ENCODE data around the gene LBX1.

The LBX1 gene, protein sequence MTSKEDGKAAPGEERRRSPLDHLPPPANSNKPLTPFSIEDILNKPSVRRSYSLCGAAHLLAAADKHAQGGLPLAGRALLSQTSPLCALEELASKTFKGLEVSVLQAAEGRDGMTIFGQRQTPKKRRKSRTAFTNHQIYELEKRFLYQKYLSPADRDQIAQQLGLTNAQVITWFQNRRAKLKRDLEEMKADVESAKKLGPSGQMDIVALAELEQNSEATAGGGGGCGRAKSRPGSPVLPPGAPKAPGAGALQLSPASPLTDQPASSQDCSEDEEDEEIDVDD
- total RNA-seq, result 0 reads per million in 3 donors

DNA sequence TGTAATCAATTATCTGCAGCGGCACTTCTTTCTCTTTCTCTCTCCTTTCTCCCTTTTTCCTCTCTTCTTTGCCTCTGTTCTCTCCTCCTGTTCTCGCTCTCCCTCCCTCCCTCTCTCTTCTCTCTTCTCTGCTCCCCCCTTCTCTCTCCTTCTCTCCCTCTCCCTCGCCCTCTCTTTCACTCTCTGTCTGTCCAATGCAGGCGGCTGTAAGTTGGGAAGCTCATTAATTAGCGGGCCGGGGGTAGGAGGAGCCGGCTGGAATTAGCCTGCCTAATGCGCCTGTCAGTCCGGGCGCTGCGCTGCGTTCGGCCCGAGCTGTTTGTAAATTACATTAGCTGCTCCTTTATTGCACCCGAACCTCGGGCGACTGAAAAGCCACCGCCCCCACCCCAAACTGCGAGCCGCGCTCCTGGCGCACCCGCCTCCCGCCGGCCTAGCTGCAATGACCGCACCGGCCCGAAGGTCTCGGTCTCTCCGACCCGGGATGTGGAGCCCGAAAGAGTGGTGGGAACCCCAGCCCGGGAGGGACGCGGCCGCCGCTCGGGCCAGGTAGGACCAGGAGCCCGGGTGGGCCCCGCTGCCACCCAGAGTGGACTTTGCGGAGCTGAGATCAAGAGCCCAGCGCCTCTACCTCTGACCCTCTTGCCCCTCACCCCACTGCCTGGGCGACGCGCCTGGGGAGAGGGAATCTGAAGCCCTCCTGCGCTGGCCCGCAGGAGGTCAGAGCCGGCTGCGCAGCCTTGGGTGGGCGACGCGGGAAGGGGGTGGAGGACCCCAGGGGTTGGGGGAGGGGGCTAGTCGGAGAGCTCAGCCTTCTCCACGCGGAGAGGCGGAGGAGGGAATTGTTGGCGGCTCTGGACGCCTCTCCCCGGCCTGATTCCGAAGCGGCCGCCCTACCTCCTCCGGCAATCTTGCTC, at the start of gene LBX1:
TSS of gene LBX1 (minus strand) at position 198 of the 917 bp plus-strand sequence. CDS start 648 bp downstream, outside the sequence.
- H3K9me3 ChIP-seq (ENCODE audit: control insufficient read depth, low read length), result no peaks in the 10 kb centered on the region
- H3K27ac ChIP-seq (ENCODE audit: insufficient read depth, low read length, poor library complexity, severe bottlenecking), result no peak within 1 kb of the TSS
- no peak for DNase-seq
- peaks cover 89% of the 10 kb centered on the region for H3K27me3 ChIP-seq (replicated peaks; ENCODE audit: control insufficient read depth, insufficient read depth, low read length, poor library complexity, severe bottlenecking)
- H3K36me3 ChIP-seq (ENCODE audit: control insufficient read depth, insufficient read depth, low read length), result no peaks in the 10 kb centered on the region
- H3K4me3 ChIP-seq (ENCODE audit: insufficient read depth, low read depth, low read length, poor library complexity, severe bottlenecking), result no peak within 1 kb of the TSS
- peaks cover 53% of the 10 kb centered on the region for H3K4me1 ChIP-seq (ENCODE audit: control insufficient read depth, insufficient read depth, low read length, poor library complexity, severe bottlenecking)

DNA sequence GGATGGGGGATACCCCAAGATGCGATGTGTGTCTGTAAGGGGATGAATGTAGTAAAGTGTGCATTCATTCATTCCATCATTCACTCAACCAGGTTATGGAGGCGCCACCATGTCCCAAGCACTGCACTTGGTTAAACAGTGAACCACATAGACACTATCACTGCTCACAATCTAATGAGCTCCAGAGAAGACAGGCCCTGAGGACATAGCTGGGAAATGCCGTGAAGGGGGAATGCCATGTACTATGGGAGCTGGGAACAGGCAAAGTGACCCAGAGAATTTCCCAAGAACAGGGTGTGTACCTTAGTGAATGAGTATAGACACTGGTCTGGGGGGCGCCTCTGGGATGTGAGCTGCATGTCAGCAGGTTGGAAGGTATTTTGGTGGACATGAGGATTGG, 44.5 kb upstream of the LBX1 start:
- no peak for DNase-seq
- Histone ChIP-seq H3K4me1 (ENCODE audit: control insufficient read depth, insufficient read depth, low read length, poor library complexity, severe bottlenecking) (no peaks in the 10 kb centered on the region), H3K9me3 (ENCODE audit: control insufficient read depth, low read length) (no peaks in the 10 kb centered on the region), H3K27me3 (replicated peaks; ENCODE audit: control insufficient read depth, insufficient read depth, low read length, poor library complexity, severe bottlenecking) (no peaks in the 10 kb centered on the region), H3K4me3 (ENCODE audit: insufficient read depth, low read depth, low read length, poor library complexity, severe bottlenecking) (no peak overlapping the region), H3K36me3 (ENCODE audit: control insufficient read depth, insufficient read depth, low read length) (no peaks in the 10 kb centered on the region), H3K27ac (ENCODE audit: insufficient read depth, low read length, poor library complexity, severe bottlenecking) (no peak overlapping the region)

DNA sequence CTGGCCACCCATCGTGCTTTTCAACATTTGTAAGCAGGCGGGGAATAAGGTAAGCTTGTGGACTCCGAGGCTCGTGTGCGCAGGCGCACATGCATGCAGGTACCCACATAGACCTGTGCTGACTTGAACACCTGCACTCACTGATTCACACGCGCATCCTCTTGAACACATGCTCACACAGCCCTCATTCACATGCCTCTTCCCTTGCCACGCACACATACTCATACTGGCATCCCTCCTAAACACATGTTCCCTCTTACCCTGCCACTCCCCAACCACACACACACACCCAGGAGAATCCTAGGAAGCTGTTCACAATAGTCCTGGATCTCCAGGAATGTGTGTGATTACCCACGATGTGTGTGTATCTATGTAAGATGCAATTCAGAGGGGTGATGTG, 44.1 kb upstream of the LBX1 start:
- H3K9me3 ChIP-seq (ENCODE audit: control insufficient read depth, low read length), result no peaks in the 10 kb centered on the region
- no peak for DNase-seq
- no peaks in the 10 kb centered on the region for H3K4me1 ChIP-seq (ENCODE audit: control insufficient read depth, insufficient read depth, low read length, poor library complexity, severe bottlenecking)
- H3K4me3 ChIP-seq (ENCODE audit: insufficient read depth, low read depth, low read length, poor library complexity, severe bottlenecking), result no peak overlapping the region
- H3K36me3 ChIP-seq (ENCODE audit: control insufficient read depth, insufficient read depth, low read length), result no peaks in the 10 kb centered on the region
- H3K27me3 ChIP-seq (replicated peaks; ENCODE audit: control insufficient read depth, insufficient read depth, low read length, poor library complexity, severe bottlenecking), result no peaks in the 10 kb centered on the region
- H3K27ac ChIP-seq (ENCODE audit: insufficient read depth, low read length, poor library complexity, severe bottlenecking), result no peak overlapping the region

DNA sequence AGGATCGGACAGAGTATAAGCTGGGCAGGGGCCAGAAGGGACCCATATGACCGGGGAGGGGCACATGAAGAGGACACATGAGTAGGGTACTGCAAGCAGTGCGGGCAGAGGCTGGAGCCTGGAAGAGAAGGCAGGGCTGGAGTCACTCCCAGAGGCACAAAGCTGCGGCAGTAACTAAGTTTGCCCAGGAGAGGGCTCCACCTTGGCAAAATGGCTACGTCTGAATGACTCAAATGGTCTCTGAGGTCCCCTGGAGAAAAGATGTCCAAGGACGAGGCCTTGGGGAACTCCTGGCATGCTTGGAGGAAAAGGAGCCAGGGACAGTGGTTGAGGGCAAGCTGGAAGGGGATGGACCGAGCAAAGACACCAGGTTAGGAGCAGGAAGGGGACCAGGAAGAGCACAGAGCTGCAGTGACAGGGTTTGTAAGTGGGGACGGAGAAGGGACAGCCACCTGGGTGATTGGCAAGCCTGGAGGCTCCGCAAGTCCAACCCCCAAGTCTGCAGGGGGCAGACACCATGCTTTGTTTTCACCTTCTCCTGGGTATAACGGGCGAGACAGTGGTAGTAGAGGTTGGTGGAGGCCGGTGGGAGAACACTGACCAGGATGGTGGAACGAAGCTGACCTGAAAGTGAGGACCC, 43.1 kb upstream of the LBX1 start:
- DNase-seq, result peak; percentile 5 to 28 (median 20)
- Histone ChIP-seq H3K27ac (ENCODE audit: insufficient read depth, low read length, poor library complexity, severe bottlenecking) (no peak overlapping the region), H3K9me3 (ENCODE audit: control insufficient read depth, low read length) (no peaks in the 10 kb centered on the region), H3K27me3 (replicated peaks; ENCODE audit: control insufficient read depth, insufficient read depth, low read length, poor library complexity, severe bottlenecking) (no peaks in the 10 kb centered on the region), H3K4me1 (ENCODE audit: control insufficient read depth, insufficient read depth, low read length, poor library complexity, severe bottlenecking) (no peaks in the 10 kb centered on the region), H3K4me3 (ENCODE audit: insufficient read depth, low read depth, low read length, poor library complexity, severe bottlenecking) (no peak overlapping the region), H3K36me3 (ENCODE audit: control insufficient read depth, insufficient read depth, low read length) (no peaks in the 10 kb centered on the region)

DNA sequence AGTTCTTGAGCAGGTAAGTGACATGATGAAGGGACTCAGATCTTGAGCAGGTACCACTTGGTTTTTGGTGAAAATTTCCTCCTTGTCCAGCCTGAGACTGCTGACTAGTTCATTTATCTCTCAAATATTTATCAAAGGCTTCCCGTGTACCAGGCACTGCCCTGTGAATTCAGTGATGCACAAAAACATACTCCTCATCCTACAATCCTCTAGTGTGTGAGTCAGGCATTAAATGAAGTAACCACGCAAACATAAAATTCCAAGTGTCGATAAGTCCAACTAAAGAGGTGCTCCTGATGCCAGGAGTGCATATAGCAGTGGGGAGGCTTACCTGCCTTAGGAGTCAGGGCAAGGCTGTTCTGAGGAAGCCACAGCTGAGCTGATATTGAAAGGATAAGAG, 41.5 kb upstream of the LBX1 start:
- Histone ChIP-seq H3K27ac (ENCODE audit: insufficient read depth, low read length, poor library complexity, severe bottlenecking) (no peak overlapping the region), H3K36me3 (ENCODE audit: control insufficient read depth, insufficient read depth, low read length) (no peaks in the 10 kb centered on the region), H3K4me3 (ENCODE audit: insufficient read depth, low read depth, low read length, poor library complexity, severe bottlenecking) (no peak overlapping the region), H3K9me3 (ENCODE audit: control insufficient read depth, low read length) (no peaks in the 10 kb centered on the region), H3K4me1 (ENCODE audit: control insufficient read depth, insufficient read depth, low read length, poor library complexity, severe bottlenecking) (no peaks in the 10 kb centered on the region), H3K27me3 (replicated peaks; ENCODE audit: control insufficient read depth, insufficient read depth, low read length, poor library complexity, severe bottlenecking) (no peaks in the 10 kb centered on the region)
- no peak for DNase-seq

DNA sequence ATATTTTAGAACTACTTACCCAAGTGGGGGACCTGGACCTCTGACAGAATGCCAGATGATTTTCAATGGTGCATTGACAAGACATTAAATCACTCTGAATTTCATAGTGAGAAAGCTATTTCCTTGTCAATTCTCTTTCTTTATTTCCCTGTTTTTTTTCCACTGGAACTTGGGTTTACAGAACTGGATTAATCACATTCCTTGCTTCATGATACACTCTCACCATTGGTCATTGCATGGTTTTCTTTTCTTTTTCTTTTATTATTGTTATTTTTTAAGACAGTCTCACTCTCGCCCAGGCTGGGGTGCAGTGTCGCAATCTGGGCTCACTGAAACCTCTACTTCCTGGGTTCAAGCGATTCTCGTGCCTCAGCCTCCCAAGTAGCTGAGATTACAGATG, 38.5 kb upstream of the LBX1 start:
- Histone ChIP-seq H3K27me3 (replicated peaks; ENCODE audit: control insufficient read depth, insufficient read depth, low read length, poor library complexity, severe bottlenecking) (no peaks in the 10 kb centered on the region), H3K27ac (ENCODE audit: insufficient read depth, low read length, poor library complexity, severe bottlenecking) (no peak overlapping the region), H3K4me3 (ENCODE audit: insufficient read depth, low read depth, low read length, poor library complexity, severe bottlenecking) (no peak overlapping the region), H3K4me1 (ENCODE audit: control insufficient read depth, insufficient read depth, low read length, poor library complexity, severe bottlenecking) (no peaks in the 10 kb centered on the region), H3K9me3 (ENCODE audit: control insufficient read depth, low read length) (no peaks in the 10 kb centered on the region), H3K36me3 (ENCODE audit: control insufficient read depth, insufficient read depth, low read length) (no peaks in the 10 kb centered on the region)
- DNase-seq, result no peak

DNA sequence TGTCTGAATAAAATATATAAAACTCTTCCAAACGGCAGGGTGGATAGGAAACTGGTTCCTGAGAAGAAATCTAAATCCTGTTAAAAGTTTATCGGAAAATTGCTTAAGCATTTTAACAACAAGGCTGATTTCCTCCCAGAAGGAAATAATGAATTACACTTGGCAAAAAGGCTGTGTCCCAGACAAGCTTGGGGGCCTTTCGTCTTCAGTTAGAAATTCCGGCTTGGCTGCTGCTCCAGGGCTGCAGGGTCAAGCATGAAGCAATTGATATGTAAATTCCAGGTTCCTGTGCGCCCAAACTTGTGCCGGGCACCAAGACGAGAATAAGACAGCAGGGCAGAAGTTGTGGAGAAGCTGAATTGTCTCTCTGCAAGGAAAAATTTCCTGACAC, 38.0 kb upstream of the LBX1 start:
- H3K27ac ChIP-seq (ENCODE audit: insufficient read depth, low read length, poor library complexity, severe bottlenecking), result no peak overlapping the region
- no peaks in the 10 kb centered on the region for H3K9me3 ChIP-seq (ENCODE audit: control insufficient read depth, low read length)
- H3K36me3 ChIP-seq (ENCODE audit: control insufficient read depth, insufficient read depth, low read length), result no peaks in the 10 kb centered on the region
- H3K4me1 ChIP-seq (ENCODE audit: control insufficient read depth, insufficient read depth, low read length, poor library complexity, severe bottlenecking), result no peaks in the 10 kb centered on the region
- DNase-seq, result no peak
- no peak overlapping the region for H3K4me3 ChIP-seq (ENCODE audit: insufficient read depth, low read depth, low read length, poor library complexity, severe bottlenecking)
- no peaks in the 10 kb centered on the region for H3K27me3 ChIP-seq (replicated peaks; ENCODE audit: control insufficient read depth, insufficient read depth, low read length, poor library complexity, severe bottlenecking)

DNA sequence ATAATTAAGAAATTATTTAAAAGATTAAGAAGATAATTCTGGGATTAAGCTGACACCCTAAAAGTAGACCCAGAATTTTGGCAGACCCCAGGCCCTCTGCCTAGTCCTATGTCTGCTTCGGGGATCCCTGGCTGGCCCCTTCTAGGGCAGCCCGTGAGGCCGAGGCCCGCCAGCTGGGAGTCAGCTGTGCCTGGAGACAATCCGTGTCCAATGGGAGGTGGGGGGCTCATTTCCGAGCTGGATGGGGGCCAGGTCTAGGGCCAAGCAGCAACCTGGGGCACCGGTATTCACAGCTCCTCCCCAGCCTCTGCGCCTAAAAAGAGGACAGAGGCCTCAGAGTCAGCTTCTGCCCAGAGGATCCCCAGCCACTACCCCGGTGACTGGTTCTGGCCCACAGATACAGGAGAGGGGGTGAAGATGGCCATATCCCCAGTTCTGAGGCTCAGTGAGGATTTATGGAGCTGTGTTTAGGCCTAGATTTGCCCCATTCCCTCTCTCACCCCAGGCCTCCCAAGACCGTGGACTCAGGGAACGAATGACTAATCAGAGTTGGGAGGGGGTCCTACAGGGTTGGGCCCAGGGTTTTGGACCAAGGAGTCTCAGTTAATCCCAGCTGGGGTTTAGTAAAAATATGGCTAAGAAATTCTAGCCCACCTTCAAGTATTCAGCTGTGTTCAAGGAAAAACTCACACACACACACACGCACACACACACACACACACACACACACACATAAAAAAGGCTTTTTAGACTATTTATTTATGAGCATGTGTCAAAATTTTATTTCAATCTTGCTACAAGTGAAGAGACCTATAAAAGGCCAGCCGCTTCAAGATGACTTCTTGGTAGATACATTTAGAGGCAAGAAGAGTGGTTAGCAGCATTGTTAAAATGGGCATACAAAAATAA, 37.4 kb upstream of the LBX1 start:
- Histone ChIP-seq H3K27ac (ENCODE audit: insufficient read depth, low read length, poor library complexity, severe bottlenecking) (no peak overlapping the region), H3K4me1 (ENCODE audit: control insufficient read depth, insufficient read depth, low read length, poor library complexity, severe bottlenecking) (no peaks in the 10 kb centered on the region), H3K4me3 (ENCODE audit: insufficient read depth, low read depth, low read length, poor library complexity, severe bottlenecking) (no peak overlapping the region), H3K36me3 (ENCODE audit: control insufficient read depth, insufficient read depth, low read length) (no peaks in the 10 kb centered on the region), H3K9me3 (ENCODE audit: control insufficient read depth, low read length) (no peaks in the 10 kb centered on the region), H3K27me3 (replicated peaks; ENCODE audit: control insufficient read depth, insufficient read depth, low read length, poor library complexity, severe bottlenecking) (peaks cover 2% of the 10 kb centered on the region)
- DNase-seq, result no peak

DNA sequence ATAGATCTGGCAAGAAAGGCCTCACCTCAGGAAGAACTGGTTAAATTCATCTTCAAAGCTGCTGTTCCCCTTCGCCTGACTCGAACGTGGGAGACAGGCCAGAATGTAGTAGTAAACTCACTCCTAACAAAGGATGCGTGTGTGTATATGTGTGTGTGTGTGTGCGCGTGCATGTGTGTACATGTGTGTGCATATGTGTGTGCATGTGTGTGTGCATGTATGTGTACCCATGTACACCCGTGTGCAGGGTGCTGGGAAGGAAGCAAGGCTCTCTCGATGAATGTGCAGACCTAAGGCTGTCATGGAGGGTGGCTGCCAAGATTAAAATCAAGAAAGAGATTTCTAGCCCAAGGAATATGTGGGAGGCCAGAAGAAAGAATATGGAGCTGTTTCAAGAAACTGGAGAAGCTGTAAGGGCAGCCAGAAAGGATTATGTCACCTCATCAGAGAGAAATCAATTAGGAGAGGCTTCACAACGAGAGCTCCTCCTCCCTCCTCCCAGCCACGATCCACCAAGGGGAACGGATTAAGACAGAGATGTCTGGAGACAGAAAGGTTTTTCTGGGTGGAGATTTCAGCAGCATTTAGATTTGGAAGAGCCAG, 34.0 kb upstream of the LBX1 start:
- H3K27me3 ChIP-seq (replicated peaks; ENCODE audit: control insufficient read depth, insufficient read depth, low read length, poor library complexity, severe bottlenecking), result peaks cover 4% of the 10 kb centered on the region
- DNase-seq, result no peak
- H3K36me3 ChIP-seq (ENCODE audit: control insufficient read depth, insufficient read depth, low read length), result no peaks in the 10 kb centered on the region
- H3K4me1 ChIP-seq (ENCODE audit: control insufficient read depth, insufficient read depth, low read length, poor library complexity, severe bottlenecking), result no peaks in the 10 kb centered on the region
- H3K27ac ChIP-seq (ENCODE audit: insufficient read depth, low read length, poor library complexity, severe bottlenecking), result no peak overlapping the region
- no peaks in the 10 kb centered on the region for H3K9me3 ChIP-seq (ENCODE audit: control insufficient read depth, low read length)
- H3K4me3 ChIP-seq (ENCODE audit: insufficient read depth, low read depth, low read length, poor library complexity, severe bottlenecking), result no peak overlapping the region
